ENCODE results near the gene GRB10. TPM values are rescaled to one million over a fixed set of nuclear protein-coding genes. Genes with fewer than 3 reads are reported as not detected.

The GRB10 gene
- total and polyA plus RNA-seq, 11 donors: 14.7 to 38.2 (median 28.0) TPM

- Histone ChIP-seq H3K4me3 (no peak overlapping the region), H3K27me3 (no peaks in the 10 kb centered on the region), H3K36me3 (peaks cover 0 to 35% (median 16%) of the 10 kb centered on the region in 9 donors), H3K27ac (no peak overlapping the region), H3K4me1 (peaks cover 7 to 64% (median 40%) of the 10 kb centered on the region in 12 donors), H3K9me3 (peaks cover 0 to 5% (median 0%) of the 10 kb centered on the region in 12 donors)
- WGBS, 4 donors: 85 to 100% (median 90%) methylated on average over 3 to 10 of the region's 10 CpGs
- ATAC-seq (no peak), DNase-seq (no peak)
- intact Hi-C loops (cut with DNase I): loop anchor here in 3 of 10 donors (5.0 to 10.0 kb wide), 4 partner anchors 59 to 579 kb away; partner anchors contain the start of gene ZPBP (in 1 of the 3)
- TF ChIP-seq CTCF (IDR thresholded peaks at IDR 0.05) (no peak), POLR2A (IDR thresholded peaks at IDR 0.05) (no peak)
These were observed 108.4 kb downstream of the GRB10 start for GRCh38 chr7:50674299-50674698.

- H3K9me3 ChIP-seq: peaks cover 0 to 5% (median 0%) of the 10 kb centered on the region in 12 donors
- peaks cover 0 to 36% (median 16%) of the 10 kb centered on the region in 9 donors for H3K36me3 ChIP-seq
- intact Hi-C loops (cut with DNase I): loop anchor here in 3 of 10 donors (5.0 to 10.0 kb wide), 4 partner anchors 58 to 578 kb away; partner anchors contain the start of gene ZPBP (in 1 of the 3)
- DNase-seq: no peak
- no peaks in the 10 kb centered on the region for H3K27me3 ChIP-seq
- 96 to 99% (median 97%) methylated on average over 7 to 10 of the region's 10 CpGs for WGBS, 4 donors
- H3K27ac ChIP-seq: no peak overlapping the region
- peaks cover 7 to 64% (median 41%) of the 10 kb centered on the region in 12 donors for H3K4me1 ChIP-seq
- TF ChIP-seq CTCF (IDR thresholded peaks at IDR 0.05): no peak
- no peak for TF ChIP-seq POLR2A (IDR thresholded peaks at IDR 0.05)
- no peak for ATAC-seq
- no peak overlapping the region for H3K4me3 ChIP-seq
These were observed 109.6 kb downstream of the GRB10 start for GRCh38 chr7:50673096-50673495.

GRCh38 chr7:50672045-50672444, 110.7 kb downstream of the GRB10 start:
- Histone ChIP-seq H3K4me1 (peaks cover 7 to 64% (median 42%) of the 10 kb centered on the region in 12 donors), H3K27ac (no peak overlapping the region), H3K4me3 (no peak overlapping the region), H3K9me3 (peaks cover 0 to 5% (median 0%) of the 10 kb centered on the region in 12 donors), H3K36me3 (peaks cover 0 to 34% (median 16%) of the 10 kb centered on the region in 9 donors), H3K27me3 (no peaks in the 10 kb centered on the region)
- ATAC-seq (no peak), DNase-seq (no peak)
- intact Hi-C loops (cut with DNase I): loop anchor here in 3 of 10 donors (5.0 to 10.0 kb wide), 4 partner anchors 57 to 577 kb away; partner anchors contain the start of gene ZPBP (in 1 of the 3)
- no peak for TF ChIP-seq CTCF (IDR thresholded peaks at IDR 0.05)
- 91 to 97% (median 95%) methylated on average over 11 of the region's 11 CpGs for WGBS, 4 donors

GRCh38 chr7:50671386-50671785, 111.3 kb downstream of the GRB10 start:
- Histone ChIP-seq H3K9me3 (peaks cover 0 to 5% (median 0%) of the 10 kb centered on the region in 12 donors), H3K4me3 (no peak overlapping the region), H3K27me3 (no peaks in the 10 kb centered on the region), H3K27ac (peak overlapping the region in 6 of 12 donors; percentile 2 to 53 (median 29)), H3K36me3 (peaks cover 0 to 34% (median 16%) of the 10 kb centered on the region in 9 donors), H3K4me1 (peaks cover 7 to 64% (median 40%) of the 10 kb centered on the region in 12 donors)
- intact Hi-C loops (cut with DNase I): loop anchor here in 3 of 10 donors (5.0 to 10.0 kb wide), 4 partner anchors 57 to 577 kb away; partner anchors contain the start of gene ZPBP (in 1 of the 3)
- no peak for TF ChIP-seq POLR2A (IDR thresholded peaks at IDR 0.05)
- no peak for TF ChIP-seq CTCF (IDR thresholded peaks at IDR 0.05)
- DNase-seq (no peak), ATAC-seq (no peak)
- 39 to 54% (median 44%) methylated on average over 9 of the region's 9 CpGs for WGBS, 4 donors
